ENCODE results near the gene MICU2.
"Not testable (repeated sequence)": the region's sequence is repeated elsewhere in the genome, so short reads cannot be mapped to it uniquely, and the experiment has no call there.

The MICU2 gene

GRCh38 chr13:21569686-21570085 is 34.3 kb downstream of the MICU2 start:
- H3K4me3 ChIP-seq (replicated peaks; ENCODE audit: low read depth, low read length), result no peak overlapping the region
- DNase-seq (ENCODE audit: extremely low read depth, low read depth), result no peak
- no peak for TF ChIP-seq CTCF (IDR thresholded peaks at IDR 0.05; ENCODE audit: low read depth, low read length, missing control alignments)

GRCh38 chr13:21568854-21569253 is 35.1 kb downstream of the MICU2 start:
- H3K4me3 ChIP-seq (replicated peaks; ENCODE audit: low read depth, low read length), result no peak overlapping the region
- no peak for TF ChIP-seq CTCF (IDR thresholded peaks at IDR 0.05; ENCODE audit: low read depth, low read length, missing control alignments)
- no peak for DNase-seq (ENCODE audit: extremely low read depth, low read depth)

GRCh38 chr13:21567714-21568113 is 36.3 kb downstream of the MICU2 start:
- H3K4me3 ChIP-seq (replicated peaks; ENCODE audit: low read depth, low read length), result no peak overlapping the region
- DNase-seq (ENCODE audit: extremely low read depth, low read depth), result no peak
- TF ChIP-seq CTCF (IDR thresholded peaks at IDR 0.05; ENCODE audit: low read depth, low read length, missing control alignments), result no peak

GRCh38 chr13:21557995-21558394 is 46.0 kb downstream of the MICU2 start:
- no peak overlapping the region for H3K4me3 ChIP-seq (replicated peaks; ENCODE audit: low read depth, low read length)
- DNase-seq (ENCODE audit: extremely low read depth, low read depth), result no peak
- peak; percentile 56 for TF ChIP-seq CTCF (IDR thresholded peaks at IDR 0.05; ENCODE audit: low read depth, low read length, missing control alignments)

- no peak for DNase-seq (ENCODE audit: extremely low read depth, low read depth)
- no peak for TF ChIP-seq CTCF (IDR thresholded peaks at IDR 0.05; ENCODE audit: low read depth, low read length, missing control alignments)
- H3K4me3 ChIP-seq (replicated peaks; ENCODE audit: low read depth, low read length), result no peak overlapping the region
Measured at GRCh38 chr13:21556051-21556450, 47.9 kb downstream of the MICU2 start.

GRCh38 chr13:21553261-21553660 is 50.7 kb downstream of the MICU2 start:
- not testable (repeated sequence) for DNase-seq (ENCODE audit: extremely low read depth, low read depth); H3K4me3 ChIP-seq (replicated peaks; ENCODE audit: low read depth, low read length)

- DNase-seq (ENCODE audit: extremely low read depth, low read depth), result no peak
- H3K4me3 ChIP-seq (replicated peaks; ENCODE audit: low read depth, low read length), result no peak overlapping the region
- TF ChIP-seq CTCF (IDR thresholded peaks at IDR 0.05; ENCODE audit: low read depth, low read length, missing control alignments), result no peak
Measured at GRCh38 chr13:21550918-21551317, 53.1 kb downstream of the MICU2 start.

All from HFF-Myc (cell line).